GOT3 (cell line): ENCODE results near the gene ASAH2.
"Not testable (repeated sequence)": the region's sequence is repeated elsewhere in the genome, so short reads cannot be mapped to it uniquely, and the experiment has no call there.

ENCODE experiments used
- DNase-seq: peaks from one replicate; lab custom pipeline; 2025; ENCODE audit warnings: mixed read lengths; lab: John Stamatoyannopoulos, UW

The ASAH2 gene

DNA sequence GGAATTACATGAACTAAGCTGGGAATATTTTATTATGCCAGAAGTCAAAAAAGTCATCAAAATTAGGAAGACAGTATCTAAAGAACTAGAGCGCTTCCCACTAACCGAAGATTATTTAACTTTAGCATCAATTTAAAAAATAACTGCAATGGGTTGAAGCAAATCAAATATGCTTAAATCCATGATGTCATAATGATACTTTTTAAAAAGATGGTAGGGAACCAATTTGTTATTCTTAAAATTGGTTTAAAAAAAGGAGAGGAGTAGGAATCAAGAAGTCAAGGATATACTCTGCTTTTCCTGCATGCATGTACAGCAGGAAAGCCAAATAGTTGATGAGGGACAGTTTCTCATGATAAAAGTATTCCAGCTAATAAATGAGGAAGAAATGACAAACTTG is 3.2 kb upstream of the ASAH2 start:
- no peak for DNase-seq

DNA sequence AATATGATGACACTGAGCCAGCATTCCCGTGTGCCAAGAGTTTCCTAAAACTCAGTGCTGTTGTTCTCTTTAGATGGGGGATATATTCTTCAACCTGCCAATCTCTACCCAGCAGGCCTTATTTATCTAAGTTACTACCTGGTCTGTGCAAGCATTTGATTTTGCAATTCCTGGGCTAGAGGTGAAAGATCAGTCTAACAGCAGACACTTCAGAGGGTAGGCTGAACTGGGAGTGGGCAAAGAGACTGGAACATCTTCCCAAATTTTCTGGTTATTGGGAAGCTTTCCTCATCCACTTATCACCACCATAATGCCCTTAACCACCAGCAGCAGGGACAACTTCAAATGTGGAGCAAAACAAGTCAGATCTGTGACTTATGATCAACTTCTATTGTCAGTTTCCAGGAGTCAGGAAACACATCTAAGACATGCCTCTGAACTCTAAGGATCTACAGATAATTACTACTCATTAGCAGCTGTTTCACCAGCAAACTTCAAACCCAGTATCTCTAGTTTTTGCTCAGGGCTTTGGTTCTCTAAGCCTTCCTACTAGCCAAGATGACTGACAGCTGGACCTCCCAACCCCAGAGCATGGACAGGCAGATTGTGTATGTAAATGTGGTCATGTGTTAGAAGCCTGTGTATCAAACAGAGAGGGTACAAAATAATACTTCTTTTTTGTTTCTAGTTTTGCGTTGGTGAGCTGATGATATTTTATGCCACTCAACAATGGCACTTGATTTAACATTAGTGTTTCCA is 1.0 kb downstream of the ASAH2 start:
- DNase-seq = no peak

DNA sequence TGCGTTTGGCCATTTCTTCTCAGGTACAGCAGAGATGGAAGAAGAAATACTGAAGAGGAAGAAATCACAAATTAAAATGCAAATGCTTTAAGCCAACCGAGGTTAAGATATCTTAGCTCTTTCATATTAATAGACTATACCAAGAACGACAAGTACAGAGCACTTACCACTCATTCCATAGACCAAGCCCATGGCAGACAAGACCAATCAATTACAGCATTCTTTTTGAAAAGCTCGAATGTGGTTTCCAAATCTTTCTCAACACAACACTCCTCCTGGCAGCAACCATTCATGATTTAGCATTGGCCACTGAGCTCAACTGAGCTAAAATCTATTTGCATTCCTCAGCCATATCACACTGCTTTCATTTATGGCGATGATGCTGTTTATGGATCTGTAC is 2.7 kb downstream of the ASAH2 start:
- DNase-seq = no peak

DNA sequence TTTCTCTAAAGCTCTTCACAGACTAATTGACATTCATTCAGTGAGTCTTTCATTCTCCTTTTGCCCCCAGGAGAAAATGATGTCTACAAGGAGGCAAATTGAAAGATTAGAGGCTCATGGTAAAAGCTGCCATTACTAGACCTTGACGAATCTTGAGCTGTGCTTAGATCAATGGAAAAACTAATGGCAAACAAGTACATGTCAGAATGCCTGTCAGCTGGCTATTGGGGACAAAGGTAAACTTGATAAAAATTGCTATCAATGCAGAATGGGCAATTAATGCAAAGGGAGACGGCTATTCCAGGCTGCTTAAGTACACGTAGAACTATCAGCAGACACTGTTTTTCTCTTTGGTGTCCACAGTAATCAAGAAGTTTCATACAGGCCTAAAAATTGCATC is 3.3 kb downstream of the ASAH2 start:
- DNase-seq = no peak

DNA sequence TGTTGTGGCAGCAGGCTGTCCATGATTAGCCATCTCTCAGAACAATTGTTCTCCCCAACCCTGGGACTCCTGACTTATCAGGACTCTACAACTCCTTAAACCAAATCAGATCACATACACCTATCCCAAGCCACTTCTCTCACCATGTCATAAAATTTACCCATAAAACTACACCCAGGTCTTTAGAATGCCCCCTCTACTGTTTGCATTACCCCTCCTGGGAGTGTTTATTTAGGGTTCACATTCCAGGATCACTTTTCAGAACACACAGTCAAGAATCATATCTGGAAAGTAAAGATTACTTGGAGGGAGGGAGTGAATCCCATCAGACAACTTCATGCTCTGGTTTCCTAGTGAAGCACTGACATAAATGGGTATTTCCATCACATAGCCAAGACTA is 7.1 kb downstream of the ASAH2 start:
- DNase-seq = no peak

DNA sequence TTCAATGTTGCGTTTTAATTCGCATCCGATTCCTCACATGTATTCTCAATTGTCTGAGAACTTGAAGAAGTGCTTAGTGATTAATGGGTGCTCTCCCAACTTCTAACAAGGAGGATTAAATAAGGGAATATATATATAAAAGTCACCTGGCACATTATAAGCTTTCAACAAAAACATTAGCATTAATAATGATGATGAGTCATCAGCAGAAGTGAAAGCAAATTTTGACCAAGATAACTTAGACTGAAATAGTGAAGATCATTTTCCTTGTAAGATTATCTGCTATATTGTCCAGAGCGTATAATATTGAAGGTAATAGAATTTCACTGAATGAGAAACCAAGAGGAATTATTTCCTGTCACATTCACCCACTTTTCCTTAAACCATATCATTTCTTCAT is 8.5 kb downstream of the ASAH2 start:
- no peak for DNase-seq

DNA sequence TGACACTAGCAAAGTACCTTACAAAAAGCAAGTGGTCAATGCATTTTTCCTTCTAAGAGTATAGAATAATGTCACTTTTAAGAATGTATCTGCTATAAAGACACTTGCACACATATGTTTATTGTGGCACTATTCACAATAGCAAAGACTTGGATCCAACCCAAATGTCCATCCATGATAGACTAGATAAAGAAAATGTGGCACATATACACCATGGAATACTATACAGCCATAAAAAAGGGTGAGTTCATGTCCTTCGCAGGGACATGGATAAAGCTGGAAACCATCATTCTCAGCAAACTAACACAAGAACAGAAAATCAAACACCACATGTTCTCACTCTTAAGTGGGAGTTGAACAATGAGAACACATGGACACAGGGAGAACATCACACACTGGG is 9.8 kb downstream of the ASAH2 start:
- not testable (repeated sequence) for DNase-seq

DNA sequence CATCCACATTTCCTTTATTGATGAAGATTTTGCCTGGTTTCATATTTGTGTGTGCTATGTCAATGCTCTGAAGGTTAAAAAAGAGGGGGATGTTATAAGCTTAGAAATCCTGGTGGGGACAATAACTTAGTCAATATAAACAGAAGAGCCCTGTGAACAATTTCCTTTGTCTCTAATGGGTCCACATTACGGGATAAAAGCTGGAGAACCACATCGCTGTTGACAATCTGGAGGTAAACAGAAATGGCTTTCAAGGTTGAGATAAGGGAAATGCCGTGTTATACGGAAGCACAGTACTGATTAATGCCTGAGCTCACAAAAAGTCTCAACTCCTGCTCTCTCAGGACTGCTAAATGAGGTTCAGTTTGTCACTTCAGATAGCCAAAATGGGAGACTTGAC is 16.8 kb downstream of the ASAH2 start:
- no peak for DNase-seq

DNA sequence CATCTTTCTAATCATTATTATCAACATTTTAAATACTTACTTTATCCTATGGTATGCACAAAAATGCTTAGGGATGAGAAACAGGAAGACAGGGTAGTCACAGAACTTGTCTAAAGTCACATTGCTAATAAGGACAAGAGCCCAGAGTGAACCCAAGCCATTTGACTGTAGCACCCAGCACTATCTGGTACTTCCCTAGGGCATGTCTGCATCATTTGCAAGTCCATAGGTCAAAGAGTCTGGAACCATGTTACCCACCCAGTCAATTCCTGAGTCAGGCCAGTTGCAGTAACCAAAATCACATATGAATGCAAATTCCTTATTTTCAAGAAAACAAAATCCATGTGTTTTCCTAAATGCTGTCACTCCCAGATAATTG is 19.1 kb downstream of the ASAH2 start:
- DNase-seq = no peak

DNA sequence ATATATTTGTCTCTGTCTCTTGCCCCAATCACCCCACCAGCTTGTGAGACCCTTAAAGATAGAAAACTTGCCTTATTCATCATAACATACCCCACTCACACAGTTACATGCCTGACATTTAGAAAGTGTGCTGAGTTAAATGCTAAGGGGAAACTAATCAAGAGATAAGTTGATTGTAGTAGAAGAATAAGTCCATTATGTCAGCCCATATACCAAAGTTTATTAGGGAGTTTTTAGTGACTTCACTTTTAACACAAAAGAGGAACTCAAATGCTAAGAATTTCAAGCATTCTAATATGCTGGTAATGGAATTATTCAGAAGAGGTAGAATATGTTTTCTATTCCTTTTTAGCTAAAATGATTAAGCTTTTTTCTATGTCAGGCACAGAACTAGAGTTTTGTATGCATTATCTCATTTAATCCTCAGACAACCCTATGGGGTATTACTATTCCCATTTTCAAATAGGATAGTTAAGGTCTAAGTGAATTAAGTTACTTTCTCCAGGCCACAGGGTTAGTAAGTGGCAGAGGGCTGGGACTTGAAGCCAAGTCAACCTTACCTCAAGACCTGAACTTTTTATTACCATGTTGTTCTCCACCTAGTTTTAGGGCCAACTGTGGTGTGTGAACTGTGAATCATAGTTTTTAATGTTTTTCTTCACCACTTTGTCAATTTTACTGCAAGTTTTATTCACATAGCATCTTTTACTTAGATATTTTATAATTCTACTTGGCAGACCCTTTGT is 19.6 kb downstream of the ASAH2 start:
- DNase-seq = no peak

DNA sequence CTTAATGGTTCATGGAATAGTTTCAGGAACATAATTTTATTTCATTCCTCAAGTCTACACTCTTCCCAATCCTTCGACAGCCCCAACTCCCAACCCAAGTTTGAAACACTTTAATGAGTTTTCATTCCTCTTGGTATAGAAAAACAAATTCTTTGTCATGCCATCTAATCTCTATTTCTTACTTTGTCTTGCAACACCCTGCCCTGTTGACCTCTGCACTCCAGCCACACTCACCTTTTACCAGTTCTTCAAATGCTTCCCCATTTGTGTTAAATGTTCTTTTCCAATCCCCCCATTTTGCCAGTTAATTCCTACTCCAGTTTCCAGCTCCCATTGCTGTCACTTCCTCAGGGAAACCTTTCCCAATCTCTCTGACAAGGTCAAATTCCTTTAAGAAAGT is 21.9 kb downstream of the ASAH2 start:
- DNase-seq = no peak

DNA sequence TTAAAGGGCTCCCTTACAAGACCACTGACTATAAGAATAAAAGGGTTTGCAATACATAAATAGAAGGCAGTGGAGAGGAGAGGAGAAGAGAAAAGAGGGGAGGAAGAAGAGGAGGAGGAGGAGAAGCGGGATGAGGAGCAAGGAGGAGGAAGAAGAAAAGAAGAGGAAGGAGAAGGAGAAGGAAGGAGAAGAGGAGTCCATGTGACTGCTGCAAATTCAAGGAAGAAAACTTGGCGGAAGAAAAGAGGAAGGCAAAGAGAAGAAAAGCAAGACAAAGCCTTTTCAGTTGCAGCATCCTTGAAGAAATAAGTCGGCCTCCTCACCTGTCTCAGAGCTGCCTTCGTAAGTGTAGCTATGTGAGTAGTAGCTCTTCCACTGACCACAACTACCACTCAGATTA is 22.6 kb downstream of the ASAH2 start:
- no peak for DNase-seq

DNA sequence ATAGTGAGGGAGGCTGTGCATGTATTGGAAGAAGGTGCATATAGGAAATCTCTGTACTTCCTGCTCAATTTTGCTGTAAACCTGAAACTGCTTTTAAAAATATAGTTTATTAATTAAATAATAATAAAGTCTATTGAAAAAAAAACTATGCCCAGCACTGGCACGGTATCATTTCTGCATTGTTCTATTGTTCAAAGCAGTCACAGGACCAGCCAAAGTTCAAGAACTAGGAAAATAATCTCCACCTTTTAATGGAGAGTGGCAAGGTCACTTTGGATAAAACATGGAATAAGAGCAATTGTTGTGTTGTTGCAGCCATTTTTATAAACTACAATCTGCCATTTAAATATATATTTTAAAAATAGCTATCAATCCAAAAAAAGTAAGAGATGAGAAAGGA is 24.7 kb downstream of the ASAH2 start:
- no peak for DNase-seq

DNA sequence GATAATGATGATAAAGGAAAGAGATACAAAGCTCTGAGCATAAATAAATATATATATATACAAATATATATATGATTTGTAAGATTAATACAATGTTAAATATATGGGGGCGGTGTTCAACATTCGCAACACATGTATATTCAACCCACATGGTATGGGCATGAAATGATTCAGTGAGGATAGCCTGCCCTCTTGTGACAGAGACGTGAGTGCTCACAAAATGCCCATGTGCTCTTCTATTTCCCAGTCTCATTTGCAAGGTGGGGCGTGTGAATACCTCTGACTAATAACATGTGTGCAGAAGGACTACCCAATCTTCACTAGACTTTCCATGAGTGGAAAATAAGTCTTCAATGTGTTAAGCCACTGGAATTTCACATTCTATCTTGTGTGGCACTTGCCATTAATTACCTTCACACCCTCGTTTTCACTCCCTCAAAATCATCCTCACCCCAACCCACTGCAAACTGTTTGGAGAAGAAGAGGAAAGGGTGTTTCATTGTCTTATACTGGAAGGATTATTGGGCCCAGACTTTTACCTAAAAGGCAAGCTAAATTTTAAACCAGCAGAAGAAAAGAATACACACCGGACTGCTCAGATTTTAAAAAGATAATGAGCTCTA is 26.9 kb downstream of the ASAH2 start:
- DNase-seq = no peak

DNA sequence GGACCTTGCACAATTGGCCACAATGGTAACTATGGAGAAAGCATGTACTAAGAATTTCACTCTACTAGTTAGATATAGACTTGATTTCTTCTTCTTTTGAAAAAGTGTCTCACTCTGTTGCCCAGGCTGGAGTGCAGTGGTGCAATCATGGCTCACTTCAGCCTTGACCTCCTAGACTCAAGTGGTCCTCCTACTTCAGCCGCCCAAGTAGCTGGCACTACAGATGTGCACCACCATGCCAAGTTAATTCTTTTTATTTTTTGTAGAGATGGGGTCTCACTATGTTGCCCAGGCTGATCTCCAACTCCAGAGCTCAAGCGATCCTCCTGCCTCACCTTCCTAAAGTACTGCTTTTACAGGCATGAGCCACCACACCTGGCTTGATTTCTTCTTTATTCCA is 29.1 kb downstream of the ASAH2 start:
- DNase-seq = no peak

DNA sequence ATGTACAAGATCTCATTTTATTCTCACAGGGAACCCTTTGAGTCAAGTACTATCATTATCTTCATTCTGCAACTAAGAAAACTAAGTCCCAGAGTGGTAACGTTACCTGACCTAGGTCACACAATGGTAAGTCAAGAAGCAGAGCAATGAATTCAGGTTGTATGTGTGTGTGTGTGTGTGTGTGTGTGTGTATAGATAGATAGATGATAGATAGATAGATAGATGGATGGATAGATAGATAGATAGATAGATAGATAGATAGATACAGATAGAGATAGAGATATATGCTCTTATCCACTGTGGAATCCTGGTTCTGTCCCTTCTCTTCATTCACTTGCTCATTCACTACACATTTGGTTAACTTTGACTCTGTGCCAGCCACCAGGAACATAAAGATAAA is 29.8 kb downstream of the ASAH2 start:
- no peak for DNase-seq

DNA sequence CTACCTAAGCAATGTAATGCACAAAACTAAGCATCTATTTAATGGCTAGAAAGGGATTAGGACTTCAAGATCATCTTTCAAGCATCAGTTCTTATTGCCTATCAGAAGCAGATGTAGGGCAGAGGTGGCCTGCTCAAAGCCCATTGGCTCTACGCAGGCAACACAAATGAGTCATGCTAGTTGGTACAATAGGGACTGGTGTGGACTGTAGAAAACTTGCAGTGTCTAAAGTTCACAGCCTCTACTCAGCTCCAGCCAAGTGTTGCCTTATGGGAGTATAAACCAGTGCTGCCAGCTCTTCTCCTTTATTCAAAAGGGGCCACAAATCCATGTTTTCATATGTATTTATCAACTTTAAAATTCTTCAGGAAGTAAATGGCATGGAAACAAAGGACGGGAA is 31.7 kb downstream of the ASAH2 start:
- DNase-seq = no peak

DNA sequence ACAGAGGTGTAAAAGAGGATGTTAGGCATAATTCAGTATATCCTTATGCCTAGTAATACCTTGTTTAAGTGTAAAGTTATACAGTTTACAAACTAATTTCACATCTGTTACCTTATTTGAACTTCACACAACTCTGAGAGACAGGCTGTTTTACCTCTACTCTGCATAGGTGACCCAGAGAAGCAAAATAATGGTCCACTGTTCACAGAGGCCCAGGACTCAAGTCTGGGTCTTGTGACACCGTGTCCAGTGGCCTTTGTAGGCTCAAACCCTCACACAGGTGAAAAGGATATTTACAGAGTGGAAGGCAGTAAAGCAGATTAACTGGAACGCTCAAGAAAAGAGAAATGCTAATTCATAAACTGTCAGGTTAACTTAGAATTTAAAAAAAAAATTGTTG is 32.1 kb downstream of the ASAH2 start:
- no peak for DNase-seq

DNA sequence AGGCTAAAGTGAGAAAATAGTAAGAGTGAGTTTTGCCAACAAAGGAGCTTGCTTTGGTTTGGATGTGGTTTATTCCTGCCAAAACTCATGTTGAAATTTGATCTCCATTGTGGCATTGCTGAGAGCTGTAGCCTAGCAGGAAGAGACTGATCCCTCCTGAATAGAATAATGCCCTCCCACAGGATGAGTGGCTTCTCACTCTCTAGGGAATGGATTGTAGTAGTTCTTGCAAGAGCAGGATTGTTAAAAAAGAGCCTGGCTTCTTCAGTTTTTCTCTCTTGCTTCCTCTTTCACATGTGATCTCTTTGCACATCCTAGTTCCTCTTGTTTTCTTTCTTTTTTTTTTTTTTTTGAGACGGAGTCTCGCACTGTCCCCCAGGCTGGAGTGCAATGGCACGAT is 34.4 kb downstream of the ASAH2 start:
- DNase-seq = no peak

DNA sequence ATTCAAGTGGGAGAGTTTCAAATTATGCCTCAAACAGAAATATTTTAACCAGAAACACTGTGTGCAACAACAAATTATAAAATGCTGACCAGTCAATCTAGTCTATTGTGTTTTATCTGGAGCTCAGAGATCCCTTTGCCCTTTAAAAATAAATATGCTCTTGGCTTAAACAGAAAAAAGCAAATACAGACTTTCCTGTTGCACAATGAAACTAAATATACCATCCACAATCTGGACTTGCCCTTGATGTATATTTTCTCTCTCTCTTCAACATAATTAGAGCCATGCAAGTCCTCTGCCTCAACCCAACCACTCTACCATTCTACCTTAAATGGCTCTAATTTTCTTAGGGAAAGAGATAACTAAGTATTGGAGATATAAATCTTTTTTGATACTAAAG is 34.9 kb downstream of the ASAH2 start:
- no peak for DNase-seq

DNA sequence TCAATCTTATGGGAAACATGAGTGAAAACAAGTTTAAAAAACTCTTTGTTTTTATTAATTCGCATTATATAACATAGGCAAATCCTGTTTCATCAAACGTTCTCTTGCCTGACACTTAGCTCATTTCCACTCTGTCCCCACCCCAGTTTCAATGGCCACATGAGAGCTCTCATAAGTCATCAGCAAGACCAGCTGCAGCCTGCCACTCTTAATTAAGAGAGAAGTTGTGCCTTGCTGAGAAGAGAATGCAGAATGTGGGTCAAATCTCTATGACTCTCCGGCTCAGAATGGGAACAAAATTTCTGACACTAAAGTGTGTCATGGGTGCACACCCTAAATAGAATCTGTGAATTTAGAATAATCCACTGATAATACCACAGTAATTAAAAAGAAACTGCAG is 39.6 kb downstream of the ASAH2 start:
- no peak for DNase-seq

DNA sequence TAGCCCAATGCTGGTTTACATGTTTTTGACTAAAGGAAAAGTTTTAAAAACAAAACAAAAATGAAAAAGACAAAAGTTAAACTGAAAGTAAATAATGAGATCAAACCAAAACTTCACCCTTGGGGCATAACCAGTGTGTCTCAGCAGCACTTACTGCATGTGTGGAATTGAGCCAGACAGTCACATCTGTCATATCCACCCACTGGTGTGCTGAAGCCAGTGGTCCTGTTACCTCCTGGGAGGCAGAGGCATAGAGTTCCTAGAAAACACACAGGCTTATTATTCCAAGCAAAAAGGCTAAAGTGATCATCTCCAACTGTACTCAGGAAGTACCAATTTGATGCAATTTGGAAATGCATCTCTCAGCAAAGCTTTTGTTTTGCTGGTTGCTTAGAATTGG is 40.4 kb downstream of the ASAH2 start:
- no peak for DNase-seq
